ENCODE results near the gene SLC6A18. TPM values are rescaled to one million over a fixed set of nuclear protein-coding genes. Genes with fewer than 3 reads are reported as not detected.
A peak's percentile ranks its signal among the peaks of the same experiment; 100 is the strongest.

The SLC6A18 gene
- total and polyA plus RNA-seq, 9 of the 15 experiments (the other 6 are each of a cell fraction or from before 2014, with no cell fraction given) = not detected

DNA sequence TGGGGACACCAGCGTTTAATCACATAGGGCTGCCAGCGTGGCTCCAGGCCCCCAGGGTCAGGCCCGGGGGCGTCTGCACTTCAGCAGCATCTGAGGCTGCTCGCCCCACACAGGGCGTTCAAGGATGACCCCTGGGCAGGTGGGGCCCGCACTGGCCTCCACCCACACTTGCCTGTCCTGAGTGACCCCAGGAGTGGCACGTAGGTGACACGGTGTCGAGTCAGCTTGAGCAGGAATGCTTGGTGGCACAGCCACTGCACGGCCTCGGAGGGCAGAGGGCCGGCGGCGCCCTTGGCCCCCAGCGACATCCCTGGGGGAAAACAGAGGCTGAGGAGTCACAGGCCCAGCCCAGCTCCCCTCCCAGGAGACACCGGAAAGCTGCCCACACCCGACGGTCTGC, 29.0 kb downstream of the SLC6A18 start:
- WGBS (ENCODE audit: insufficient coverage, low coverage, missing lambda C conversion rate) = 13% methylated on average over 19 of the region's 19 CpGs
- H3K4me3 ChIP-seq = no peak overlapping the region
- ATAC-seq (no peak), FAIRE-seq (no peak), DNase-seq (ENCODE audit: extremely low read depth in 1 of 4, low spot score in 3 of 4) (no peak)
- BruUV-seq (replicated peaks) = no TSS peak
- H3K36me3 ChIP-seq (ENCODE audit: control insufficient read depth, insufficient read depth, low read length) = no peaks in the 10 kb centered on the region
- CTCF ChIA-PET (ENCODE audit: low intra/inter-chr PET ratio) = no interaction called here
- no peak overlapping the region for H3K27ac ChIP-seq (ENCODE audit: extremely low read depth, low read depth, low read length)
- no peaks in the 10 kb centered on the region for H3K79me2 ChIP-seq (ENCODE audit: control insufficient read depth, insufficient read depth, low read length)
- in situ Hi-C loops (cut with MboI) (no loop called here), intact Hi-C loops (cut with micrococcal nuclease) (no loop called here)
- peaks cover 2 to 54% of the 10 kb centered on the region in 2 experiments; a peak in 4 of 5 replicates for H3K27me3 ChIP-seq (ENCODE audit: control insufficient read depth in 2 of 2, insufficient read depth in 2 of 2, low read length in 2 of 2)
- POLR2A ChIA-PET = interaction anchor here (0.6 kb wide), 1 partner anchor 403 kb away, joined by 3 read pairs; no protein-coding TSS in a partner anchor
- peak overlapping the region in 1 of 2 experiments; percentile 42; a peak in 1 of 4 replicates for H3K9ac ChIP-seq (ENCODE audit: insufficient read depth in 1 of 2, low read depth in 2 of 2, low read length in 2 of 2)
- no peak overlapping the region for H2AFZ ChIP-seq (ENCODE audit: low read depth, low read length)
- no peaks in the 10 kb centered on the region for H3K9me1 ChIP-seq (ENCODE audit: control insufficient read depth, insufficient read depth, low read length)
- peaks cover 0 to 29% of the 10 kb centered on the region in 2 experiments; a peak in 1 of 5 replicates for H3K4me1 ChIP-seq (replicated peaks in 1 of 2; ENCODE audit: control insufficient read depth in 2 of 2, insufficient read depth in 2 of 2, low read length in 2 of 2)
- no peaks in the 10 kb centered on the region for H3K9me3 ChIP-seq (replicated peaks; ENCODE audit: control insufficient read depth, insufficient read depth, low read depth, low read length)
- H4K20me1 ChIP-seq (replicated peaks; ENCODE audit: control insufficient read depth, insufficient read depth, low read length) = peaks cover 30% of the 10 kb centered on the region
- no peak overlapping the region for H3K4me2 ChIP-seq (ENCODE audit: insufficient read depth, low read length)
- no peak for TF ChIP-seq NR1H2 (CRISPR knock-in tag; IDR thresholded peaks at IDR 0.05)

DNA sequence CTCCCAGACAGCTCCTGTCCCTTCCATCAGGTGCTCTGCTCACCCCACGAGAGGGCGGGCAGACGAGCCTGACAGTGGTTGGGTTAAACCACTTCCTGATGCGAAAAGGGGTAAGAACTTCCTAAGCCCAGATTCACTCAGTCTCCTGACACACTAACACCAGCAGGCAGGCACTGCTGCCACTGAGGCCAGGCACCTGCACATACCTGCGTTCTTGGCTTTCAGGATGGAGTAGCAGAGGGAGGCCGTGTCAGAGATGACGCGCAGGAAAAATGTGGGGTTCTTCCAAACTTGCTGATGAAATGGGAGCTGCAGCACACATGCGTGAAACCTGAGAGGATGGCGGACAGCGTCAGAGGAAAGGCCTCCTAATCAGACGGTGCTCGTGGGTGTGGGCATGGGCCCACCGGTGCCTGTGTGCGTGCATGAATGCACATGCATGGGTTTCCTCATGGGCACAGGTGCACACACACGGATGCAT, 29.9 kb downstream of the SLC6A18 start:
- intact Hi-C loops (cut with micrococcal nuclease) = no loop called here
- no peak overlapping the region for H2AFZ ChIP-seq (ENCODE audit: low read depth, low read length)
- no TSS peak for BruUV-seq (replicated peaks)
- no peak for FAIRE-seq
- peaks cover 30% of the 10 kb centered on the region for H4K20me1 ChIP-seq (replicated peaks; ENCODE audit: control insufficient read depth, insufficient read depth, low read length)
- peaks cover 2 to 45% of the 10 kb centered on the region in 2 experiments; a peak in 4 of 5 replicates for H3K27me3 ChIP-seq (ENCODE audit: control insufficient read depth in 2 of 2, insufficient read depth in 2 of 2, low read length in 2 of 2)
- no peak overlapping the region for H3K27ac ChIP-seq (ENCODE audit: extremely low read depth, low read depth, low read length)
- H3K4me3 ChIP-seq = no peak overlapping the region
- POLR2A ChIA-PET = interaction anchor here (0.7 kb wide), 2 partner anchors 131 to 149 kb away, joined by 3 read pairs; no protein-coding TSS in a partner anchor
- WGBS (ENCODE audit: insufficient coverage, low coverage, missing lambda C conversion rate) = 21% methylated on average over 16 of the region's 16 CpGs
- in situ Hi-C loops (cut with MboI) = no loop called here
- H3K9ac ChIP-seq (ENCODE audit: insufficient read depth in 1 of 2, low read depth in 2 of 2, low read length in 2 of 2) = peak overlapping the region in 1 of 2 experiments; percentile 0; a peak in 1 of 4 replicates
- H3K4me1 ChIP-seq (replicated peaks in 1 of 2; ENCODE audit: control insufficient read depth in 2 of 2, insufficient read depth in 2 of 2, low read length in 2 of 2) = peaks cover 0 to 29% of the 10 kb centered on the region in 2 experiments; a peak in 1 of 5 replicates
- no peaks in the 10 kb centered on the region for H3K79me2 ChIP-seq (ENCODE audit: control insufficient read depth, insufficient read depth, low read length)
- H3K4me2 ChIP-seq (ENCODE audit: insufficient read depth, low read length) = no peak overlapping the region
- no peak for DNase-seq (ENCODE audit: extremely low read depth in 1 of 4, low spot score in 3 of 4)
- CTCF ChIA-PET (ENCODE audit: low intra/inter-chr PET ratio) = no interaction called here
- ATAC-seq = no peak; the same call in 2 of the 3 replicates
- no peaks in the 10 kb centered on the region for H3K9me1 ChIP-seq (ENCODE audit: control insufficient read depth, insufficient read depth, low read length)
- no peaks in the 10 kb centered on the region for H3K36me3 ChIP-seq (ENCODE audit: control insufficient read depth, insufficient read depth, low read length)
- no peaks in the 10 kb centered on the region for H3K9me3 ChIP-seq (replicated peaks; ENCODE audit: control insufficient read depth, insufficient read depth, low read depth, low read length)
- no peak for TF ChIP-seq TEAD2 (tag; IDR thresholded peaks at IDR 0.05)
- no peak for TF ChIP-seq ETV6 (IDR thresholded peaks at IDR 0.05; ENCODE audit: borderline replicate concordance in 1 of 2, low read depth in 2 of 2, low read length in 1 of 2)
- no peak for TF ChIP-seq ETV6 (CRISPR knock-in tag; IDR thresholded peaks at IDR 0.05; ENCODE audit: borderline replicate concordance)
- TF ChIP-seq DMBX1 (CRISPR knock-in tag; IDR thresholded peaks at IDR 0.05; ENCODE audit: borderline replicate concordance) = no peak
- TF ChIP-seq E2F4 (CRISPR knock-in tag; IDR thresholded peaks at IDR 0.05; ENCODE audit: low read depth) = no peak
- TF ChIP-seq GTF2A2 (tag; IDR thresholded peaks at IDR 0.05) = no peak
- no peak for TF ChIP-seq STAT5A (IDR thresholded peaks at IDR 0.05; ENCODE audit: borderline replicate concordance, low read length)
- 0 out of 4 replicates have a peak, but pooled peaks of 1 of the 2 experiments have one; percentile 18 for TF ChIP-seq FOXK2 (conservative IDR thresholded peaks at IDR 0.05 in 1 of 2, IDR thresholded peaks at IDR 0.05 in 1 of 2; ENCODE audit: low read depth in 2 of 2)
- peak; percentile 47 for TF ChIP-seq ATF7 (IDR thresholded peaks at IDR 0.05)
- TF ChIP-seq PRDM10 (IDR thresholded peaks at IDR 0.05; ENCODE audit: partially characterized antibody) = peak; percentile 95

All from K562 (cell line).